Measurements from ENCODE around the gene HLCS.

HLCS gene

DNA sequence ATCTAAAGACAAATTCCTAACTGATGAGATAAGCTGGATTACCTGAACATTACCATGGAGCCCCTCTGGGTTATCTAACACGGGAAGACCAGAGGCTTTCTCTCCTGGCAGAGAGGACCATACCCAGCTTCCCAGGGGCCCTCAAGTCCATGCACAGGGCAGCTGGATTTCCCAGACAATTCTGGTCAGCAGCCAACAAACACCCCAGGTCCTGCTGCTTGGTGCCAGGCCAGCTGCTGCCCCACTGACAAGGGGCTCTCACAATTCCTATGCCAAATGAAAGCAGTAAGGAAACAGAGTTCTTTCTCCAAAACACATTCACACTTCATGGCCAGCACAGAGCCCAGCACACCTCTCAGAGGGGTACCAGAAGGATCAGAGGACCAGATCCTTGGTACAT is 114.2 kb downstream of the HLCS start:
- H3K4me3 ChIP-seq (ENCODE audit: insufficient read depth, low read length, poor library complexity, severe bottlenecking) = no peak overlapping the region
- H3K27me3 ChIP-seq (ENCODE audit: low read length) = no peaks in the 10 kb centered on the region
- H4K20me1 ChIP-seq (ENCODE audit: low read depth, low read length) = no peaks in the 10 kb centered on the region
- no peak overlapping the region for H3K4me2 ChIP-seq (ENCODE audit: low read depth, low read length, poor library complexity, severe bottlenecking)
- H3K9ac ChIP-seq (ENCODE audit: low read length) = no peak overlapping the region
- H3K9me3 ChIP-seq (ENCODE audit: insufficient read depth, low read length) = no peaks in the 10 kb centered on the region
- TF ChIP-seq, protein P1, sequence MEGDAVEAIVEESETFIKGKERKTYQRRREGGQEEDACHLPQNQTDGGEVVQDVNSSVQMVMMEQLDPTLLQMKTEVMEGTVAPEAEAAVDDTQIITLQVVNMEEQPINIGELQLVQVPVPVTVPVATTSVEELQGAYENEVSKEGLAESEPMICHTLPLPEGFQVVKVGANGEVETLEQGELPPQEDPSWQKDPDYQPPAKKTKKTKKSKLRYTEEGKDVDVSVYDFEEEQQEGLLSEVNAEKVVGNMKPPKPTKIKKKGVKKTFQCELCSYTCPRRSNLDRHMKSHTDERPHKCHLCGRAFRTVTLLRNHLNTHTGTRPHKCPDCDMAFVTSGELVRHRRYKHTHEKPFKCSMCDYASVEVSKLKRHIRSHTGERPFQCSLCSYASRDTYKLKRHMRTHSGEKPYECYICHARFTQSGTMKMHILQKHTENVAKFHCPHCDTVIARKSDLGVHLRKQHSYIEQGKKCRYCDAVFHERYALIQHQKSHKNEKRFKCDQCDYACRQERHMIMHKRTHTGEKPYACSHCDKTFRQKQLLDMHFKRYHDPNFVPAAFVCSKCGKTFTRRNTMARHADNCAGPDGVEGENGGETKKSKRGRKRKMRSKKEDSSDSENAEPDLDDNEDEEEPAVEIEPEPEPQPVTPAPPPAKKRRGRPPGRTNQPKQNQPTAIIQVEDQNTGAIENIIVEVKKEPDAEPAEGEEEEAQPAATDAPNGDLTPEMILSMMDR (IDR thresholded peaks at IDR 0.05; ENCODE audit: insufficient read depth, low read length, poor library complexity, severe bottlenecking) = no peak
- no peak for TF ChIP-seq EZH2phosphoT487 (conservative IDR thresholded peaks at IDR 0.05; ENCODE audit: low read length)
- H3K36me3 ChIP-seq (ENCODE audit: low read length) = no peaks in the 10 kb centered on the region
- no peak overlapping the region for H2AFZ ChIP-seq (ENCODE audit: low read depth, low read length, severe bottlenecking)
- no peak overlapping the region for H3K27ac ChIP-seq (ENCODE audit: low read depth, low read length)
- H3F3A ChIP-seq (ENCODE audit: insufficient read depth) = no peaks in the 10 kb centered on the region
- no peaks in the 10 kb centered on the region for H3K79me2 ChIP-seq (ENCODE audit: insufficient read depth, low read length)
- H3K9me2 ChIP-seq (replicated peaks; ENCODE audit: insufficient read depth, low read length) = no peaks in the 10 kb centered on the region

DNA sequence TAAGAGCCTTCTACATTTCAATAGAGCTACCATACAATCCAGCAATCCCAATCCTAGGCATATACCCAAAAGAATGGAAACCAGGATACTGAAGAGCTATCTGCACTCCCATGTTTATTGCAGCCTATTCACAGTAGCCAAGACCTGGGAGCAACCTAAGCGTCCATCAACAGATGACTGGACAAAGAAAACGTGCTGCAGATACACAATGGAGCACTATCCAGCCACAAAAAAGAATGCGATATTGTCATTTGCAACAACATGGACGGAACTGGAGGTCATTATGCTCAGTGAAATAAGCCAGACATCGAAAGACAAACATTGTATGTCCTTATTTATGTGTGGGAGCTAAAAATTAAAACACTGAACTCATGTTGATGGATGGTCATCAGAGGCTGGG is 115.3 kb downstream of the HLCS start:
- no peak for TF ChIP-seq EZH2phosphoT487 (conservative IDR thresholded peaks at IDR 0.05; ENCODE audit: low read length)
- TF ChIP-seq, protein P1 (IDR thresholded peaks at IDR 0.05; ENCODE audit: insufficient read depth, low read length, poor library complexity, severe bottlenecking) = no peak
- H4K20me1 ChIP-seq (ENCODE audit: low read depth, low read length) = no peaks in the 10 kb centered on the region
- no peak overlapping the region for H3K27ac ChIP-seq (ENCODE audit: low read depth, low read length)
- no peaks in the 10 kb centered on the region for H3K9me2 ChIP-seq (replicated peaks; ENCODE audit: insufficient read depth, low read length)
- H2AFZ ChIP-seq (ENCODE audit: low read depth, low read length, severe bottlenecking) = no peak overlapping the region
- H3K27me3 ChIP-seq (ENCODE audit: low read length) = no peaks in the 10 kb centered on the region
- H3K9ac ChIP-seq (ENCODE audit: low read length) = no peak overlapping the region
- H3K4me3 ChIP-seq (ENCODE audit: insufficient read depth, low read length, poor library complexity, severe bottlenecking) = no peak overlapping the region
- H3K9me3 ChIP-seq (ENCODE audit: insufficient read depth, low read length) = no peaks in the 10 kb centered on the region
- H3K79me2 ChIP-seq (ENCODE audit: insufficient read depth, low read length) = no peaks in the 10 kb centered on the region
- no peaks in the 10 kb centered on the region for H3K36me3 ChIP-seq (ENCODE audit: low read length)
- no peak overlapping the region for H3K4me2 ChIP-seq (ENCODE audit: low read depth, low read length, poor library complexity, severe bottlenecking)
- no peaks in the 10 kb centered on the region for H3F3A ChIP-seq (ENCODE audit: insufficient read depth)

DNA sequence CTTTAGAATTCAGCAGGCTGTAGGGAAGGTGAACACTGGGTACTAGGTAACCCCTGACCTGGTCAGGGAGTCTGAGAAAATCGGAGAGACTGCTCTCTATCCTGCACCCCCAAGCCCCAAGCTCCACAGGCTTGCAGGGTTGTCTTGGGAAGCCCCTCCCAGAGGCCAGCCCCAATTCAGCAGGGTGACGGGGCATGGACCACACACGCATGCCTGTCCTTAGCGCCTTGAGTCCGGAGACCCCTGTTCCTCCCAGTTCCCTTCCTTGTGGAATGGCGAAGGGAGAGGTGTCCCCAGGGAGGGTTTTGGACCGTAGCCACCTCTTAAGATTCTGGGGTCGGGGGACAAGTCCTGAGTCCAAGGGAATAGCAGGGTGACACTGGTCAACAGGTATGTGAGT is 116.1 kb downstream of the HLCS start:
- Histone ChIP-seq H3K27me3 (ENCODE audit: low read length) (no peaks in the 10 kb centered on the region), H2AFZ (ENCODE audit: low read depth, low read length, severe bottlenecking) (no peak overlapping the region), H3K9me3 (ENCODE audit: insufficient read depth, low read length) (no peaks in the 10 kb centered on the region), H3K9ac (ENCODE audit: low read length) (no peak overlapping the region), H3K27ac (ENCODE audit: low read depth, low read length) (no peak overlapping the region), H3K4me2 (ENCODE audit: low read depth, low read length, poor library complexity, severe bottlenecking) (no peak overlapping the region), H3K36me3 (ENCODE audit: low read length) (no peaks in the 10 kb centered on the region), H3K9me2 (replicated peaks; ENCODE audit: insufficient read depth, low read length) (no peaks in the 10 kb centered on the region), H3K4me3 (ENCODE audit: insufficient read depth, low read length, poor library complexity, severe bottlenecking) (no peak overlapping the region), H4K20me1 (ENCODE audit: low read depth, low read length) (no peaks in the 10 kb centered on the region), H3F3A (ENCODE audit: insufficient read depth) (no peaks in the 10 kb centered on the region), H3K79me2 (ENCODE audit: insufficient read depth, low read length) (no peaks in the 10 kb centered on the region)
- TF ChIP-seq, protein P1 (IDR thresholded peaks at IDR 0.05; ENCODE audit: insufficient read depth, low read length, poor library complexity, severe bottlenecking) = no peak
- no peak for TF ChIP-seq EZH2phosphoT487 (conservative IDR thresholded peaks at IDR 0.05; ENCODE audit: low read length)

Measured in SU-DHL-6 (cell line).